GM12892 (cell line): ENCODE results near the gene ADAM23.

ENCODE experiments used
- POLR2A ChIP-seq: IDR thresholded peaks from 2 replicates; pipeline ENCODE4 v1.6.1; 2011; ENCODE audit warnings: low read depth, low read length, control low read depth
- POLR2AphosphoS5 ChIP-seq: IDR thresholded peaks from 2 replicates; pipeline ENCODE4 v1.6.1; 2011; ENCODE audit warnings: low read depth, low read length, control low read depth
- TAF1 ChIP-seq: IDR thresholded peaks from 2 replicates; pipeline ENCODE4 v1.6.1; 2011; ENCODE audit warnings: low read depth, mild to moderate bottlenecking, control low read depth, low read length, borderline replicate concordance

GRCh38 chr2:206502729-206503128 is 59.4 kb downstream of the ADAM23 start:
- TF ChIP-seq POLR2AphosphoS5 (no peak), POLR2A (no peak), TAF1 (no peak)
